ENCODE measurements around the gene CATSPER3. TPM values are rescaled to one million over a fixed set of nuclear protein-coding genes. Genes with fewer than 3 reads are reported as not detected.

CATSPER3 gene
- polyA plus RNA-seq, 1 donor (not counting 4 experiments of a cell fraction or from before 2014, with no cell fraction given), result 0.31 TPM

DNA sequence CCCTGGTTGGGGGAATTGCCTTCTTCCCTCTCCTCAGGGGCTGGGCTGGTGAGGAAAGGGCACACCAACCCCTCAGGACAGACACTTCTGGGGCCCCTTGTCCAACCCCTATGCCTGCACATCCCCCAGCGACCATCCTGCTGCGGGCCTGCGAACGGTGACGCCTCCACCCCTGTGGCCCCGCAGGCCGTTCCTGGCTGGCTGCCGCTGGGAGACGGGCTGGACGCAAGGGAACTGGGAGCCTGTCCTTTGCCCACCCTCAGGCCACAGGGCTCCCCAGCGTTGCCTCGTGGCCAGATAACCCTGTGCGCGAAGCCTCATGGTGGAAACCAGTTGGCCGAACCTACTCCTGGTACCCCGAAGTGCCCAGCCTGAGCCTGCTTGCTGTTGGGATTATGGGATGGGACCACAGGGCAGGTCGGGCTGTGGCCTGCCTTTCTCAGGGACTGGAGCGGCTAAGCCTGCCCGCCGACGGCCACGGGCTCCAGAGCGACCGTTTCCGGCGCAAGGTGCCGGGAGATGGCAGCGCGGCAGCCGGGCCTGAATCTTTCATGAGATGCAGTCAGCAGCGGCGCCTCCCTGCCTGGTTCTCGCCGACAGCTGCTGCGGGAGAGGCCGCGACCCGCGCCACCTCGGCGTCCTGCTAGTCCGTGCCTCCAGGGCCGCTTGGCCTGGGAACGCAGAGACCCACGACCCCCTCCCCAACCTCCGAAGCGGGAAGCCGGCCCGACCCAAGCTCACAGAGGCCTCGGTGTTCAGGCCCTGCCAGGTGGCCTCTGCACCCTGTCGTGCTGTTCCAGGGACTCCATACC is 72.8 kb downstream of the CATSPER3 start:
- no peak overlapping the region for H3K4me3 ChIP-seq (ENCODE audit: control insufficient read depth in 2 of 3, extremely low read depth in 1 of 3, insufficient read depth in 2 of 3, low read depth in 1 of 3, low read length in 3 of 3)
- no peak overlapping the region for H3K27ac ChIP-seq (ENCODE audit: control insufficient read depth, insufficient read depth, low read length)
- no peaks in the 10 kb centered on the region for H3K4me1 ChIP-seq (ENCODE audit: control insufficient read depth, extremely low read depth, insufficient read depth, low read length)
- H3K4me2 ChIP-seq (ENCODE audit: control insufficient read depth, extremely low read depth, insufficient read depth, low read depth, low read length), result no peak overlapping the region
- H3K36me3 ChIP-seq (ENCODE audit: control insufficient read depth in 2 of 2, extremely low read depth in 1 of 2, insufficient read depth in 2 of 2, low read length in 2 of 2), result no peaks in the 10 kb centered on the region
- TF ChIP-seq EZH2 (IDR thresholded peaks at IDR 0.05; ENCODE audit: low read length), result peak; percentile 82
- TF ChIP-seq, protein P1, sequence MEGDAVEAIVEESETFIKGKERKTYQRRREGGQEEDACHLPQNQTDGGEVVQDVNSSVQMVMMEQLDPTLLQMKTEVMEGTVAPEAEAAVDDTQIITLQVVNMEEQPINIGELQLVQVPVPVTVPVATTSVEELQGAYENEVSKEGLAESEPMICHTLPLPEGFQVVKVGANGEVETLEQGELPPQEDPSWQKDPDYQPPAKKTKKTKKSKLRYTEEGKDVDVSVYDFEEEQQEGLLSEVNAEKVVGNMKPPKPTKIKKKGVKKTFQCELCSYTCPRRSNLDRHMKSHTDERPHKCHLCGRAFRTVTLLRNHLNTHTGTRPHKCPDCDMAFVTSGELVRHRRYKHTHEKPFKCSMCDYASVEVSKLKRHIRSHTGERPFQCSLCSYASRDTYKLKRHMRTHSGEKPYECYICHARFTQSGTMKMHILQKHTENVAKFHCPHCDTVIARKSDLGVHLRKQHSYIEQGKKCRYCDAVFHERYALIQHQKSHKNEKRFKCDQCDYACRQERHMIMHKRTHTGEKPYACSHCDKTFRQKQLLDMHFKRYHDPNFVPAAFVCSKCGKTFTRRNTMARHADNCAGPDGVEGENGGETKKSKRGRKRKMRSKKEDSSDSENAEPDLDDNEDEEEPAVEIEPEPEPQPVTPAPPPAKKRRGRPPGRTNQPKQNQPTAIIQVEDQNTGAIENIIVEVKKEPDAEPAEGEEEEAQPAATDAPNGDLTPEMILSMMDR (optimal IDR thresholded peaks at IDR 0.05 in 1 of 3, IDR thresholded peaks at IDR 0.05 in 1 of 3, conservative IDR thresholded peaks at IDR 0.05 in 1 of 3; ENCODE audit: extremely low read depth in 1 of 3, insufficient read depth in 2 of 3, low read length in 3 of 3), result no peak
- H3K79me2 ChIP-seq (ENCODE audit: control insufficient read depth, insufficient read depth, low read length), result no peaks in the 10 kb centered on the region
- H2AFZ ChIP-seq (ENCODE audit: control insufficient read depth, low read length), result no peak overlapping the region
- dilution Hi-C loops (cut with MboI; ENCODE audit: extremely low pct_ligation_motif_present, low sequenced_read_pairs), result no loop called here
- peaks cover 98% of the 10 kb centered on the region for H3K27me3 ChIP-seq (ENCODE audit: control insufficient read depth, extremely low read depth, insufficient read depth, low read length)
- DNase-seq (ENCODE audit: low read depth, low spot score) (no peak), FAIRE-seq (no peak)
- H3K9me3 ChIP-seq (ENCODE audit: control insufficient read depth, low read depth, low read length), result no peaks in the 10 kb centered on the region
- no peak overlapping the region for H3K9ac ChIP-seq (ENCODE audit: control insufficient read depth, extremely low read depth, insufficient read depth, low read length)
- H3K9me1 ChIP-seq (ENCODE audit: control insufficient read depth, extremely low read depth, insufficient read depth, low read length), result no peaks in the 10 kb centered on the region
- no peaks in the 10 kb centered on the region for H4K20me1 ChIP-seq (ENCODE audit: control insufficient read depth, extremely low read depth, insufficient read depth, low read length)

DNA sequence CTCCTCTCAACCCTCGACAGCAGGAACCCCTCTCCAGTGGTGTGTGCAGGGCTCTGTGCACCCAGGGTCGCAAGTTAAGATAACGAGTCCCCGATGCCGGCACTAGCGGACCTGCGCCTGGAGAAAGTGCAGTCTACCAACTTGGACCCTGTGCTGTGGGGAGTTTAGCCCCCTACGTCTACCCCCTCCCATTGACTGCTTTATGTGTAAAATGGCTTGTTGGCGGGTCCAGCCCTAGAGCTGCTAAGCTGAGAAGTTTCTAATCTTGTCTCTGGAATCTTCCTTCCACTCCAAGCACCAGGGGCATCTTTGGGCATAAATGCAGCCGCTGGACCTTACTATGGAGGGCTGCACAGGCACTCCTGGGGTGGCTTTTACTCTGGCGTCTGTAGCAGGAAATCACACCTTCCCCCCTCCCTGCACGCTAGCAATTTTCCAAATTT is 73.5 kb downstream of the CATSPER3 start:
- no peaks in the 10 kb centered on the region for H4K20me1 ChIP-seq (ENCODE audit: control insufficient read depth, extremely low read depth, insufficient read depth, low read length)
- dilution Hi-C loops (cut with MboI; ENCODE audit: extremely low pct_ligation_motif_present, low sequenced_read_pairs), result no loop called here
- H3K4me2 ChIP-seq (ENCODE audit: control insufficient read depth, extremely low read depth, insufficient read depth, low read depth, low read length), result no peak overlapping the region
- TF ChIP-seq, protein P1 (optimal IDR thresholded peaks at IDR 0.05 in 1 of 3, IDR thresholded peaks at IDR 0.05 in 1 of 3, conservative IDR thresholded peaks at IDR 0.05 in 1 of 3; ENCODE audit: extremely low read depth in 1 of 3, insufficient read depth in 2 of 3, low read length in 3 of 3), result no peak
- no peak for TF ChIP-seq EZH2 (IDR thresholded peaks at IDR 0.05; ENCODE audit: low read length)
- H3K4me1 ChIP-seq (ENCODE audit: control insufficient read depth, extremely low read depth, insufficient read depth, low read length), result no peaks in the 10 kb centered on the region
- no peak for FAIRE-seq
- DNase-seq (ENCODE audit: low read depth, low spot score), result no peak
- H3K9ac ChIP-seq (ENCODE audit: control insufficient read depth, extremely low read depth, insufficient read depth, low read length), result no peak overlapping the region
- no peaks in the 10 kb centered on the region for H3K79me2 ChIP-seq (ENCODE audit: control insufficient read depth, insufficient read depth, low read length)
- no peaks in the 10 kb centered on the region for H3K9me3 ChIP-seq (ENCODE audit: control insufficient read depth, low read depth, low read length)
- H3K27ac ChIP-seq (ENCODE audit: control insufficient read depth, insufficient read depth, low read length), result no peak overlapping the region
- no peaks in the 10 kb centered on the region for H3K9me1 ChIP-seq (ENCODE audit: control insufficient read depth, extremely low read depth, insufficient read depth, low read length)
- H2AFZ ChIP-seq (ENCODE audit: control insufficient read depth, low read length), result no peak overlapping the region
- no peaks in the 10 kb centered on the region for H3K36me3 ChIP-seq (ENCODE audit: control insufficient read depth in 2 of 2, extremely low read depth in 1 of 2, insufficient read depth in 2 of 2, low read length in 2 of 2)
- H3K4me3 ChIP-seq (ENCODE audit: control insufficient read depth in 2 of 3, extremely low read depth in 1 of 3, insufficient read depth in 2 of 3, low read depth in 1 of 3, low read length in 3 of 3), result no peak overlapping the region
- peaks cover 98% of the 10 kb centered on the region for H3K27me3 ChIP-seq (ENCODE audit: control insufficient read depth, extremely low read depth, insufficient read depth, low read length)
